ENCODE data around the gene CRYBG1. TPM values are rescaled to one million over a fixed set of nuclear protein-coding genes. Genes with fewer than 3 reads are reported as not detected.

Gene CRYBG1
- total and polyA plus RNA-seq, 2 of the 13 experiments (the other 11 are each of a cell fraction or from before 2014, with no cell fraction given): 10.1 to 21.9 TPM

DNA sequence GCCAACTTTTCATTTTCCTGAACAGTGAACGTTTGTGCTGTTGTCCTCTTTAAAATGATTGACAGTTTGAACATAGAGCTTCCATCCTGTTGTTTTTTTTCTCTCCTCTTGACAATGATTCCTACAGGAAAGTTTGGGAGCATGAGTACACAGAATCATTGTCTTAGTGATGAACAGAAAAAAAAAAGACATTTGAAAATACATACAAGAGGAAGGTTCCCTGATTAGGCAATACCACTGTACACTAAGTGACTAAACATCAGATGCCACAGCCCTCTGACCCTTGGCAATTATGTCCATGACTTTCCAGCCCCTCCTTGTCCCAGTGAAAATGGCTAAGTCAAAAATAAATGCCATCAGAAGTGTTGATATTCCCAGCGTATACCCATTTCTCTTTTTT is 197.3 kb downstream of the CRYBG1 start (continued):
- TF ChIP-seq, protein P1, sequence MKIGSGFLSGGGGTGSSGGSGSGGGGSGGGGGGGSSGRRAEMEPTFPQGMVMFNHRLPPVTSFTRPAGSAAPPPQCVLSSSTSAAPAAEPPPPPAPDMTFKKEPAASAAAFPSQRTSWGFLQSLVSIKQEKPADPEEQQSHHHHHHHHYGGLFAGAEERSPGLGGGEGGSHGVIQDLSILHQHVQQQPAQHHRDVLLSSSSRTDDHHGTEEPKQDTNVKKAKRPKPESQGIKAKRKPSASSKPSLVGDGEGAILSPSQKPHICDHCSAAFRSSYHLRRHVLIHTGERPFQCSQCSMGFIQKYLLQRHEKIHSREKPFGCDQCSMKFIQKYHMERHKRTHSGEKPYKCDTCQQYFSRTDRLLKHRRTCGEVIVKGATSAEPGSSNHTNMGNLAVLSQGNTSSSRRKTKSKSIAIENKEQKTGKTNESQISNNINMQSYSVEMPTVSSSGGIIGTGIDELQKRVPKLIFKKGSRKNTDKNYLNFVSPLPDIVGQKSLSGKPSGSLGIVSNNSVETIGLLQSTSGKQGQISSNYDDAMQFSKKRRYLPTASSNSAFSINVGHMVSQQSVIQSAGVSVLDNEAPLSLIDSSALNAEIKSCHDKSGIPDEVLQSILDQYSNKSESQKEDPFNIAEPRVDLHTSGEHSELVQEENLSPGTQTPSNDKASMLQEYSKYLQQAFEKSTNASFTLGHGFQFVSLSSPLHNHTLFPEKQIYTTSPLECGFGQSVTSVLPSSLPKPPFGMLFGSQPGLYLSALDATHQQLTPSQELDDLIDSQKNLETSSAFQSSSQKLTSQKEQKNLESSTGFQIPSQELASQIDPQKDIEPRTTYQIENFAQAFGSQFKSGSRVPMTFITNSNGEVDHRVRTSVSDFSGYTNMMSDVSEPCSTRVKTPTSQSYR (CRISPR knock-in tag; IDR thresholded peaks at IDR 0.05; ENCODE audit: borderline replicate concordance): no peak
- no peak for TF ChIP-seq ZBTB21 (CRISPR knock-in tag; IDR thresholded peaks at IDR 0.05)
- TF ChIP-seq, protein P2, sequence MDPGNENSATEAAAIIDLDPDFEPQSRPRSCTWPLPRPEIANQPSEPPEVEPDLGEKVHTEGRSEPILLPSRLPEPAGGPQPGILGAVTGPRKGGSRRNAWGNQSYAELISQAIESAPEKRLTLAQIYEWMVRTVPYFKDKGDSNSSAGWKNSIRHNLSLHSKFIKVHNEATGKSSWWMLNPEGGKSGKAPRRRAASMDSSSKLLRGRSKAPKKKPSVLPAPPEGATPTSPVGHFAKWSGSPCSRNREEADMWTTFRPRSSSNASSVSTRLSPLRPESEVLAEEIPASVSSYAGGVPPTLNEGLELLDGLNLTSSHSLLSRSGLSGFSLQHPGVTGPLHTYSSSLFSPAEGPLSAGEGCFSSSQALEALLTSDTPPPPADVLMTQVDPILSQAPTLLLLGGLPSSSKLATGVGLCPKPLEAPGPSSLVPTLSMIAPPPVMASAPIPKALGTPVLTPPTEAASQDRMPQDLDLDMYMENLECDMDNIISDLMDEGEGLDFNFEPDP (CRISPR knock-in tag; conservative IDR thresholded peaks at IDR 0.05): no peak

DNA sequence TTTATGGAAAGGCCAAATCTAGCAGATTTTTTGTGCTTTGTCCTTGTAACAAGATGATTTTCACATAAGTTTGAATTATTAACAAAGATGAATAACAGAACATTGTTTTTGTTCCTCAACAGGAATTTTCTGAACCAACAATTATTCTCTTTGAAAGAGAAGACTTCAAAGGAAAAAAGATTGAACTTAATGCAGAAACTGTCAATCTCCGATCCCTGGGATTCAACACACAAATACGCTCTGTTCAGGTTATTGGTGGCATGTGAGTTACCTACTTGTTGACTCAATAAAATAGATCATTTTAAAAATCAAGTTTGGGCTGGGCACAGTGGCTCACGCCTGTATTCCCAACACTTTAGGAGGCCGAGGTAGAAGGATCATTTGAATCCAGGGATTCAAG is 197.8 kb downstream of the CRYBG1 start:
- ATAC-seq (peak; percentile 25; the same call in 1 of the 3 replicates), FAIRE-seq (peak; percentile 48)
- H3K4me2 ChIP-seq (ENCODE audit: low read depth, low read length): no peak overlapping the region; the same call in 1 of the 2 replicates
- TF ChIP-seq ZNF251 (CRISPR knock-in tag; IDR thresholded peaks at IDR 0.05) (no peak), ZBTB37 (CRISPR knock-in tag; IDR thresholded peaks at IDR 0.05) (no peak), CENPX (CRISPR knock-in tag; IDR thresholded peaks at IDR 0.05) (no peak), ZIK1 (CRISPR knock-in tag; IDR thresholded peaks at IDR 0.05; ENCODE audit: borderline replicate concordance, low read depth) (no peak), ZBTB8A (CRISPR knock-in tag; IDR thresholded peaks at IDR 0.05; ENCODE audit: borderline replicate concordance, low read depth) (no peak), TCF7 (IDR thresholded peaks at IDR 0.05; ENCODE audit: low read depth) (0 out of 2 replicates have a peak, but pooled peaks have one; percentile 57), RCOR2 (CRISPR knock-in tag; IDR thresholded peaks at IDR 0.05) (no peak), CENPT (CRISPR knock-in tag; IDR thresholded peaks at IDR 0.05; ENCODE audit: low read depth) (no peak), NFRKB (IDR thresholded peaks at IDR 0.05) (no peak), CBFB (CRISPR knock-in tag; IDR thresholded peaks at IDR 0.05) (no peak), KLF16 (CRISPR knock-in tag; IDR thresholded peaks at IDR 0.05) (no peak), FOXC1 (CRISPR knock-in tag; IDR thresholded peaks at IDR 0.05; ENCODE audit: borderline replicate concordance) (no peak)
- TF ChIP-seq, protein P3, sequence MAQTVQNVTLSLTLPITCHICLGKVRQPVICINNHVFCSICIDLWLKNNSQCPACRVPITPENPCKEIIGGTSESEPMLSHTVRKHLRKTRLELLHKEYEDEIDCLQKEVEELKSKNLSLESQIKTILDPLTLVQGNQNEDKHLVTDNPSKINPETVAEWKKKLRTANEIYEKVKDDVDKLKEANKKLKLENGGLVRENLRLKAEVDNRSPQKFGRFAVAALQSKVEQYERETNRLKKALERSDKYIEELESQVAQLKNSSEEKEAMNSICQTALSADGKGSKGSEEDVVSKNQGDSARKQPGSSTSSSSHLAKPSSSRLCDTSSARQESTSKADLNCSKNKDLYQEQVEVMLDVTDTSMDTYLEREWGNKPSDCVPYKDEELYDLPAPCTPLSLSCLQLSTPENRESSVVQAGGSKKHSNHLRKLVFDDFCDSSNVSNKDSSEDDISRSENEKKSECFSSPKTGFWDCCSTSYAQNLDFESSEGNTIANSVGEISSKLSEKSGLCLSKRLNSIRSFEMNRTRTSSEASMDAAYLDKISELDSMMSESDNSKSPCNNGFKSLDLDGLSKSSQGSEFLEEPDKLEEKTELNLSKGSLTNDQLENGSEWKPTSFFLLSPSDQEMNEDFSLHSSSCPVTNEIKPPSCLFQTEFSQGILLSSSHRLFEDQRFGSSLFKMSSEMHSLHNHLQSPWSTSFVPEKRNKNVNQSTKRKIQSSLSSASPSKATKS (CRISPR knock-in tag; IDR thresholded peaks at IDR 0.05): no peak

More for the DNA sequence above, 197.8 kb downstream of the CRYBG1 start:
- no peak overlapping the region for H3K4me3 ChIP-seq (replicated peaks in 1 of 3; ENCODE audit: insufficient read depth in 1 of 3, low read depth in 2 of 3, low read length in 3 of 3)
- in situ Hi-C loops (cut with HindIII; ENCODE audit: extremely low pct_ligation_motif_present, low pct_unique_long_range_greater_than_20kb): no loop called here
- no peaks in the 10 kb centered on the region for H4K20me1 ChIP-seq (ENCODE audit: insufficient read depth, low read length)
- 78% methylated on average over 4 of the region's 4 CpGs for WGBS (ENCODE audit: low lambda C conversion rate)
- H3K36me3 ChIP-seq (replicated peaks in 1 of 2; ENCODE audit: control insufficient read depth in 1 of 2, insufficient read depth in 2 of 2, low read length in 2 of 2): peaks cover 7 to 28% of the 10 kb centered on the region in 2 experiments; a peak in 4 of 5 replicates
- H3K79me2 ChIP-seq (ENCODE audit: insufficient read depth, low read length): no peaks in the 10 kb centered on the region
- CTCF ChIA-PET (ENCODE audit: low intra/inter-chr PET ratio, low total read pairs): interaction anchor here (0.7 kb wide), 1 partner anchor 10 kb away, joined by 3 read pairs; no protein-coding TSS in a partner anchor
- no TSS peak for BruUV-seq (replicated peaks)
- H3K4me1 ChIP-seq (ENCODE audit: insufficient read depth, low read length): peaks cover 37% of the 10 kb centered on the region
- DNase-seq (ENCODE audit: low spot score): peak; percentile 76
- no peaks in the 10 kb centered on the region for H3K9me3 ChIP-seq (ENCODE audit: low read length)
- no peak overlapping the region for H2AFZ ChIP-seq (ENCODE audit: low read length)
- POLR2A ChIA-PET: no interaction called here
- intact Hi-C loops (cut with micrococcal nuclease; ENCODE audit: unreplicated experiment): no loop called here
- H3K9ac ChIP-seq (ENCODE audit: insufficient read depth, low read depth, low read length): peak overlapping the region; percentile 23; the same call in 1 of the 2 replicates
- peak overlapping the region; percentile 61 for H3K27ac ChIP-seq (ENCODE audit: extremely low read length, insufficient read depth, low read length)
- H3K27me3 ChIP-seq (ENCODE audit: control insufficient read depth in 1 of 2, insufficient read depth in 2 of 2, low read length in 2 of 2): no peaks in the 10 kb centered on the region
